Progenitor cell of endocrine pancreas (in vitro differentiated cells): Measurements from ENCODE around the gene EPC1. TPM values are rescaled to one million over a fixed set of nuclear protein-coding genes. Genes with fewer than 3 reads are reported as not detected.

Experiments
- DNase-seq: peaks from one replicate; pipeline ENCODE4 v3.0.0; 2021; ENCODE audit warnings: low spot score; ENCODE audit not compliant: unreplicated experiment
- H3K27ac Mint-ChIP-seq: 2 replicates; pipeline ENCODE4 v1.8.0; 2021; ENCODE audit warnings: mild to moderate bottlenecking, moderate library complexity, mixed read lengths
- H3K27me3 Mint-ChIP-seq: 2 replicates; pipeline ENCODE4 v1.8.0; 2021; ENCODE audit warnings: mixed read lengths
- H3K36me3 Mint-ChIP-seq: 2 replicates; pipeline ENCODE4 v1.8.0; 2022; ENCODE audit warnings: mixed read lengths; ENCODE audit not compliant: insufficient read depth
- H3K4me1 Mint-ChIP-seq: 2 replicates; pipeline ENCODE4 v1.8.0; 2021; ENCODE audit warnings: low read depth, mixed read lengths
- H3K4me3 Mint-ChIP-seq: 2 replicates; pipeline ENCODE4 v1.8.0; 2021; ENCODE audit warnings: low read depth, mild to moderate bottlenecking, moderate library complexity, mixed read lengths
- H3K9me3 Mint-ChIP-seq: 2 replicates; pipeline ENCODE4 v1.8.0; 2021; ENCODE audit warnings: low read depth, mixed read lengths
- total RNA-seq: library from RNA; stranded (reverse); gene quantifications from 2 replicates; pipeline ENCODE4 v1.2.1, GENCODE V29; 2021
- TF ChIP-seq, protein P1 (sequence below): fragments of 200-600 bp; sonication (generic); IDR thresholded peaks from one replicate; pipeline ENCODE4 v1.5.0; 2021; ENCODE audit warnings: antibody characterized with exemption, mild to moderate bottlenecking; ENCODE audit not compliant: unreplicated experiment

EPC1 gene
- total RNA-seq, 1 donor from 2014 or later, result 61.6 TPM

DNA sequence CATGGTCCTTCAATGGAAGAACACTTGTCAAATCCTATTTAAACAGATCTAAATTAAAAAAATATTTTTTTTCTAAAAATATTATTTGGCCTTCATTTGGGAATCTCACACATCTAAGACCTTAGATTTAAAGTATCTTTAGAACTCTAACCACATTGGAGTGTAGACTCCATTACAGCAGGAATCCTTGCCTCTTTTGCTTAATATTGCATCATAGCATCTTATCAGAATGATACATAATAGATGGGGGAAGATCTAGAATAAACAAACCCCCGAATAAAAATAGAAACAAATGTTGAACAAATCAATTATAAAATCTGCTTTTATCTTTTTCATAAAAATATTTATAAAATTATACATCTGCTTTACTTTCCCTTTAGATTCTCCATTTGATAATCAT is 27.6 kb upstream of the EPC1 start:
- DNase-seq, result no peak
- Mint-ChIP-seq H3K4me1 (peaks cover 2% of the 10 kb centered on the region), H3K27ac (no peak overlapping the region), H3K27me3 (no peaks in the 10 kb centered on the region), H3K4me3 (no peak overlapping the region), H3K36me3 (peaks cover 5% of the 10 kb centered on the region), H3K9me3 (peaks cover 5% of the 10 kb centered on the region)
- TF ChIP-seq, protein P1, sequence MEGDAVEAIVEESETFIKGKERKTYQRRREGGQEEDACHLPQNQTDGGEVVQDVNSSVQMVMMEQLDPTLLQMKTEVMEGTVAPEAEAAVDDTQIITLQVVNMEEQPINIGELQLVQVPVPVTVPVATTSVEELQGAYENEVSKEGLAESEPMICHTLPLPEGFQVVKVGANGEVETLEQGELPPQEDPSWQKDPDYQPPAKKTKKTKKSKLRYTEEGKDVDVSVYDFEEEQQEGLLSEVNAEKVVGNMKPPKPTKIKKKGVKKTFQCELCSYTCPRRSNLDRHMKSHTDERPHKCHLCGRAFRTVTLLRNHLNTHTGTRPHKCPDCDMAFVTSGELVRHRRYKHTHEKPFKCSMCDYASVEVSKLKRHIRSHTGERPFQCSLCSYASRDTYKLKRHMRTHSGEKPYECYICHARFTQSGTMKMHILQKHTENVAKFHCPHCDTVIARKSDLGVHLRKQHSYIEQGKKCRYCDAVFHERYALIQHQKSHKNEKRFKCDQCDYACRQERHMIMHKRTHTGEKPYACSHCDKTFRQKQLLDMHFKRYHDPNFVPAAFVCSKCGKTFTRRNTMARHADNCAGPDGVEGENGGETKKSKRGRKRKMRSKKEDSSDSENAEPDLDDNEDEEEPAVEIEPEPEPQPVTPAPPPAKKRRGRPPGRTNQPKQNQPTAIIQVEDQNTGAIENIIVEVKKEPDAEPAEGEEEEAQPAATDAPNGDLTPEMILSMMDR, result no peak

DNA sequence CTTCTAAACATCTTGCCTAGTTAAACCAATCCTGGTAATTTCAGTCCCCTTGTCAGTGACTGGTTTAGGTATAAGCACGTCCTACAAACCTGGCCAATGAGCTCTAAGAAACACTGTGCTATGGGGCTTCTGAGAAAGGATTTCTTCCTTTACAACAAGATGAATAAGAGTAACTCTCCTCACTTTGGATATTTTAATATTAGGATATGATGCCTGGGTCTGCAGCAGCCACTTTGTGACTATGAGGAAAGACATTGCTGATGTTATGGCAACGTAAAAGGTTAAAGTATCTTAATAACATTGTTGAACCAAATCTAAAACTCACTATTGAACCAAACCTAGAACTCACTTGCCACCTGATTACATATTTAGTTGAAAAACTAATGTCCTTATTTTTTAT is 26.5 kb upstream of the EPC1 start:
- no peak for DNase-seq
- TF ChIP-seq, protein P1, result no peak
- no peak overlapping the region for H3K27ac Mint-ChIP-seq
- no peak overlapping the region for H3K4me3 Mint-ChIP-seq
- H3K9me3 Mint-ChIP-seq, result peaks cover 5% of the 10 kb centered on the region
- H3K27me3 Mint-ChIP-seq, result no peaks in the 10 kb centered on the region
- H3K4me1 Mint-ChIP-seq, result peaks cover 2% of the 10 kb centered on the region
- H3K36me3 Mint-ChIP-seq, result peaks cover 5% of the 10 kb centered on the region

DNA sequence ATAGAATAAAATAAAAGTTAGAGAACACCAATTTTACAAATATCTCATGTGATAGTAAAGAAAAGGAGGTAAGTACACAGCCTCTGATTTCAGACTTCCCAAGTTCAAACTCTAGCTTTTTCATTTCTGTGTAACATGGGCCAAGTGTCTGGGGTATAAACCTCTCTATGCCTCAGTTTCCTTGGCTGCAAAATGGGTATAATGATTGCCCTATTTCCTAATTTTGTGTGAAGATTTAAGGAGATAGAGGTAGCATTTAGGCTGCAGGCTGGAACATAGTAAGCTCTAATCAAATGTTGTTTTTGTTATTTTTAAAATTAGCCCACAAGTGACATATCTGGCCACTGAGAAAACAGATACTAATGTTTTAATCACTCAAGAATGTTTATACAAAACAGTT is 26.1 kb upstream of the EPC1 start:
- TF ChIP-seq, protein P1, result no peak
- DNase-seq, result no peak
- H3K9me3 Mint-ChIP-seq, result peaks cover 5% of the 10 kb centered on the region
- H3K4me3 Mint-ChIP-seq, result no peak overlapping the region
- H3K4me1 Mint-ChIP-seq, result peaks cover 2% of the 10 kb centered on the region
- H3K36me3 Mint-ChIP-seq, result peaks cover 5% of the 10 kb centered on the region
- no peaks in the 10 kb centered on the region for H3K27me3 Mint-ChIP-seq
- H3K27ac Mint-ChIP-seq, result no peak overlapping the region

DNA sequence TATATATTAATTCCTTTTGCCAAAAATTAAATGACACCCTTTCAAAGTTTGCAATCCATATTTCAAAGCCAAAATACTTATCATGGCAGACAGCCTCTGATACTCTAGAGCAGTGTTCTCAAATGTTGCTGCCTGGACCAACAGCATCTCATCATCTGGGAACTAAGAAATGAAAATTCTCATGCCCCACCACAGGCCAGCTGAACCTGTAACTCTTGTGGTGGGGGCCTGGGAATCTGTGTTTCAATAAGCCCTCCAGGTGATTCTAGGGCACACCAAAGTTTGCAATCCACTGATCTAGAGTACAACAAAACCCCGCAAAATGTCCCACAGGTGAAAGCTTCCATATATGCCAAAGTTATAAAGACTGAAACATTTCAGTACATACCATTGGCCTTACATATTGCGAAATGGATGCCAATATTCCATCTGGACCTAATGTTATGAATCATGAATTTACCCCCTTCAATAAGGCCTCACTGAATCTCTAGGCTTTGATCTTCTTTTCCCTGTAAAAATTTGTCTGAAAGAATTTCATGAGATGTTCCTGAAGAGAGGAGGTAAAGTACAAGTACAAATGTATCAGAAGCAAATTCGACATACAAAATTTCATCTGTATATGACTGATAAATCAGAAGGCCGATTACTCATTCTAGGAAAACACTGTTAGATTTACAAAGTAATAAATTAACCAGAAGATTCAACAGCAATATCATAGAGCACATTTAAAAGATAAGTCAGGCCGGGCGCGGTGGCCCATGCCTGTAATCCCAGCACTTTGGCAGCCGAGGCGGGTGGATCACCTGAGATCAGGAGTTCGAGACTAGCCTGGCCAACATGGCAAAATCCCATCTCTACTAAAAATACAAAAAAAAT is 25.3 kb upstream of the EPC1 start:
- TF ChIP-seq, protein P1, result no peak
- H3K4me1 Mint-ChIP-seq, result peaks cover 3% of the 10 kb centered on the region
- peaks cover 5% of the 10 kb centered on the region for H3K9me3 Mint-ChIP-seq
- no peaks in the 10 kb centered on the region for H3K27me3 Mint-ChIP-seq
- no peak overlapping the region for H3K27ac Mint-ChIP-seq
- peaks cover 5% of the 10 kb centered on the region for H3K36me3 Mint-ChIP-seq
- no peak for DNase-seq
- no peak overlapping the region for H3K4me3 Mint-ChIP-seq

DNA sequence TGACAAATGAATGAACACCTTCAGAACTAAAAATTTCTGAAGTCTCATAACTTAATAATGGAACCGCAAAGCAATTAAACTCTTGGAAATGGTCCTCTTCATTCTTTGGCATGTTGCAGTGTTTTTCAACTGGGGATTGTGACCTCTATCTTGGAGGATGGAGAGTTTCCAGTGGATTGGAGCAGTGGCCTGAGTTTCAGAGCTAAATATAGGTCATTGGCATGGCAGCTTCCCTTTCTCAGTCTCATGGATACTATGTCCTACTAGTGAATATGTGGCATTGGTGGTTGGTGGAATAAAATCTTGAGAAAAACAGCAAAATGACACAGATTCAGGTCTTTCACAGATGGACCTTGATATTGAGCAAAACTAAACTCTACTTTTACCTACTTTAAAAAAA is 24.1 kb upstream of the EPC1 start:
- TF ChIP-seq, protein P1, result no peak

More for the DNA sequence above, 24.1 kb upstream of the EPC1 start:
- no peak overlapping the region for H3K27ac Mint-ChIP-seq
- H3K9me3 Mint-ChIP-seq, result peaks cover 5% of the 10 kb centered on the region
- H3K27me3 Mint-ChIP-seq, result no peaks in the 10 kb centered on the region
- H3K4me3 Mint-ChIP-seq, result no peak overlapping the region
- peaks cover 5% of the 10 kb centered on the region for H3K36me3 Mint-ChIP-seq
- H3K4me1 Mint-ChIP-seq, result peaks cover 1% of the 10 kb centered on the region
- DNase-seq, result no peak
